ENCODE data around the gene IL18BP.

IL18BP gene

GRCh38 chr11:71998649-71999310, at the start of gene IL18BP:
Gene IL18BP, plus strand, starts transcription at chr11:71998909. Its CDS starts 1,076 bp downstream, at chr11:71999985.
- no peak for DNase-seq

GRCh38 chr11:71949034-71949433, 49.7 kb upstream of the IL18BP start:
- no peak for DNase-seq

GRCh38 chr11:71951741-71952310, 46.9 kb upstream of the IL18BP start:
- no peak for DNase-seq

- no peak for DNase-seq
These were observed 42.7 kb upstream of the IL18BP start for GRCh38 chr11:71955898-71956456.

- DNase-seq: no peak
These were observed 36.2 kb upstream of the IL18BP start for GRCh38 chr11:71962428-71963038.

- no peak for DNase-seq
These were observed 35.2 kb upstream of the IL18BP start for GRCh38 chr11:71963468-71963867.

GRCh38 chr11:71964641-71965040, 34.1 kb upstream of the IL18BP start:
- no peak for DNase-seq

GRCh38 chr11:71971680-71972079, 27.0 kb upstream of the IL18BP start:
- DNase-seq: no peak

GRCh38 chr11:71976551-71976950, 22.2 kb upstream of the IL18BP start:
- DNase-seq: no peak

GRCh38 chr11:71977090-71977489, 21.6 kb upstream of the IL18BP start:
- DNase-seq: no peak

- DNase-seq: no peak
These were observed 20.8 kb upstream of the IL18BP start for GRCh38 chr11:71977743-71978418.

GRCh38 chr11:71979094-71979493, 19.6 kb upstream of the IL18BP start:
- DNase-seq: no peak

GRCh38 chr11:71979602-71980001, 19.1 kb upstream of the IL18BP start:
- no peak for DNase-seq

- DNase-seq: no peak
These were observed 12.6 kb upstream of the IL18BP start for GRCh38 chr11:71986131-71986530.

GRCh38 chr11:71987521-71987920, 11.2 kb upstream of the IL18BP start:
- DNase-seq: no peak

- no peak for DNase-seq
These were observed 10.7 kb upstream of the IL18BP start for GRCh38 chr11:71988050-71988449.

- no peak for DNase-seq
These were observed 8.0 kb upstream of the IL18BP start for GRCh38 chr11:71990701-71991100.

- DNase-seq: peak; percentile 11
These were observed 7.2 kb upstream of the IL18BP start for GRCh38 chr11:71991494-71991893.

GRCh38 chr11:71992136-71992730, 6.5 kb upstream of the IL18BP start:
- no peak for DNase-seq

GRCh38 chr11:71994786-71995185, 3.9 kb upstream of the IL18BP start:
- no peak for DNase-seq

- no peak for DNase-seq
These were observed 2.9 kb upstream of the IL18BP start for GRCh38 chr11:71995726-71996291.

- no peak for DNase-seq
These were observed 2.2 kb upstream of the IL18BP start for GRCh38 chr11:71996517-71996916.

GRCh38 chr11:71996946-71997345, 1.8 kb upstream of the IL18BP start:
- no peak for DNase-seq

All from SIG-M5 (cell line).